DND-41 (cell line): ENCODE measurements around the gene PTPRK.

Experiments used
- ATAC-seq: fragments of 200-7000 bp; cut with Tn5 transposase; 3 replicates; pipeline ENCODE4 v1.9.1; 2021; ENCODE audit warnings: low read depth; ENCODE audit not compliant: insufficient read depth
- DNase-seq: peaks from one replicate; pipeline ENCODE4 v3.0.0-alpha.2; 2020
- H2AFZ ChIP-seq: 2 replicates; pipeline ENCODE4 v1.6.0; 2012; ENCODE audit warnings: low read depth, low read length
- H3K27ac ChIP-seq: 2 replicates; pipeline ENCODE4 v1.5.1; 2012; ENCODE audit warnings: low read length, inconsistent platforms
- H3K27me3 ChIP-seq: fragments of 200-600 bp; sonication (generic); 2 replicates; pipeline ENCODE4 v1.6.0; 2012; ENCODE audit warnings: low read length, mild to moderate bottlenecking, inconsistent platforms; ENCODE audit not compliant: insufficient read depth, poor library complexity
- H3K36me3 ChIP-seq: 2 replicates; pipeline ENCODE4 v1.5.1; 2012; ENCODE audit warnings: low read length, inconsistent platforms; ENCODE audit not compliant: insufficient read depth
- H3K4me1 ChIP-seq: 2 replicates; pipeline ENCODE4 v1.5.1; 2012; ENCODE audit warnings: mild to moderate bottlenecking, low read length; ENCODE audit not compliant: insufficient read depth
- H3K4me2 ChIP-seq: 2 replicates; pipeline ENCODE4 v1.6.0; 2012; ENCODE audit warnings: mild to moderate bottlenecking, moderate library complexity, low read length, inconsistent platforms; ENCODE audit not compliant: insufficient read depth
- H3K4me3 ChIP-seq, 2 experiments: fragments of 200-600 bp in 1 of 2; shearing (Covaris generic) in 1 of 2; 2 replicates each; pipeline ENCODE4 v1.5.1; 2012 to 2016; ENCODE audit warnings: inconsistent platforms in 2 of 2, low read length in 2 of 2, mild to moderate bottlenecking in 2 of 2, low read depth in 1 of 2, moderate library complexity in 1 of 2
- H3K79me2 ChIP-seq: 2 replicates; pipeline ENCODE4 v1.6.0; 2012; ENCODE audit warnings: low read length, inconsistent platforms; ENCODE audit not compliant: insufficient read depth
- H3K9ac ChIP-seq: 2 replicates; pipeline ENCODE4 v1.6.0; 2012; ENCODE audit warnings: low read depth, mild to moderate bottlenecking, inconsistent platforms, low read length, moderate library complexity
- H3K9me3 ChIP-seq: 2 replicates; pipeline ENCODE4 v1.5.1; 2012; ENCODE audit warnings: low read length, moderate library complexity, mild to moderate bottlenecking, inconsistent platforms; ENCODE audit not compliant: insufficient read depth, severe bottlenecking
- H4K20me1 ChIP-seq: 2 replicates; pipeline ENCODE4 v1.6.0; 2012; ENCODE audit warnings: low read length; ENCODE audit not compliant: insufficient read depth
- EZH2 ChIP-seq: IDR thresholded peaks from 3 replicates; pipeline ENCODE4 v1.6.1; 2012; ENCODE audit warnings: borderline replicate concordance, low read depth, mild to moderate bottlenecking, moderate library complexity, low read length, inconsistent platforms; ENCODE audit not compliant: severe bottlenecking
- TF ChIP-seq, protein P1 (sequence below): IDR thresholded peaks from 2 replicates; pipeline ENCODE4 v1.5.1; 2012; ENCODE audit warnings: borderline replicate concordance, low read length, moderate library complexity, mild to moderate bottlenecking; ENCODE audit not compliant: poor library complexity, severe bottlenecking; ENCODE audit errors: extremely low read depth

Gene PTPRK

DNA sequence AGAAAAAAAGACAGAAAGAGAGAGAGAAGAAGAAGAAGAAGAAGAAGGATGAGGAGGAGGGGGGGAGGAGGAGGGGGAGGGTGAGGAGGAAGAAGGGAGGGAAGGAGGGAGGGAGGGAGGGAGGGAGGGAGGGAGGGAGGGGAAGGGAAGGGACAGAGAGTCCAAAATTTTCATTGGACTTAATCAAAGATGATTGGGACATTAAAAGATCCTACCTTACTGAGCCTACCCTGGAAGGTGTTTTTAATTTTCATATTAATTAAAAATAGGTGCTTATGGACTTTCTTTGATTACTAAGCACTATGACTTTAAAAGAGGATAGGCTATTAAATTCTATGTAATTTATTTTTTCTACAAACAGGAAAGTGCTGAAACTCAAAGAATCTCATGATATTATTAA is 319.6 kb downstream of the PTPRK start:
- ATAC-seq (no peak), DNase-seq (no peak)
- no peak for TF ChIP-seq EZH2
- TF ChIP-seq, protein P1, sequence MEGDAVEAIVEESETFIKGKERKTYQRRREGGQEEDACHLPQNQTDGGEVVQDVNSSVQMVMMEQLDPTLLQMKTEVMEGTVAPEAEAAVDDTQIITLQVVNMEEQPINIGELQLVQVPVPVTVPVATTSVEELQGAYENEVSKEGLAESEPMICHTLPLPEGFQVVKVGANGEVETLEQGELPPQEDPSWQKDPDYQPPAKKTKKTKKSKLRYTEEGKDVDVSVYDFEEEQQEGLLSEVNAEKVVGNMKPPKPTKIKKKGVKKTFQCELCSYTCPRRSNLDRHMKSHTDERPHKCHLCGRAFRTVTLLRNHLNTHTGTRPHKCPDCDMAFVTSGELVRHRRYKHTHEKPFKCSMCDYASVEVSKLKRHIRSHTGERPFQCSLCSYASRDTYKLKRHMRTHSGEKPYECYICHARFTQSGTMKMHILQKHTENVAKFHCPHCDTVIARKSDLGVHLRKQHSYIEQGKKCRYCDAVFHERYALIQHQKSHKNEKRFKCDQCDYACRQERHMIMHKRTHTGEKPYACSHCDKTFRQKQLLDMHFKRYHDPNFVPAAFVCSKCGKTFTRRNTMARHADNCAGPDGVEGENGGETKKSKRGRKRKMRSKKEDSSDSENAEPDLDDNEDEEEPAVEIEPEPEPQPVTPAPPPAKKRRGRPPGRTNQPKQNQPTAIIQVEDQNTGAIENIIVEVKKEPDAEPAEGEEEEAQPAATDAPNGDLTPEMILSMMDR: no peak
- Histone ChIP-seq H3K4me2 (no peak overlapping the region), H4K20me1 (no peaks in the 10 kb centered on the region), H3K27ac (no peak overlapping the region), H3K9me3 (no peaks in the 10 kb centered on the region), H3K27me3 (no peaks in the 10 kb centered on the region), H3K9ac (no peak overlapping the region), H3K4me3 (no peak overlapping the region), H3K36me3 (no peaks in the 10 kb centered on the region), H3K4me1 (no peaks in the 10 kb centered on the region), H2AFZ (no peak overlapping the region), H3K79me2 (no peaks in the 10 kb centered on the region)

DNA sequence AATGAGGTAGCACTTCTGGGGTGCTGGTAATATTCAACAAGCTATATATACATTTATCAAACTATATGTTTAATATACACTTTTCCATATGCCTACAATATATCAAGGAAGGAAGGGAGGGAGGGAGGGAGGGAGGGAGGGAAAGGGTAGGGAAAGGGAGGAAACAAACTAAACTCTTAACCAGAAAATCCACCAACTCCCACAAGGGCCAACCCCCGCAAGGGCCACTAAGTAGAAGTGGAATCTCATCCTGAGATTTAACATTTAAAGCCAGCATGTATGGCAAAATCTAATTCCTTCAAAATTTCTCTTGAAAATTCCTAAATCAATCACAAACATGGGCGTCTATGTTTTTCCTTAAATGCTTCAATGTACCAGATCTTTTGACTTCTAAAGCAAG is 320.9 kb downstream of the PTPRK start:
- no peak for ATAC-seq

DNA sequence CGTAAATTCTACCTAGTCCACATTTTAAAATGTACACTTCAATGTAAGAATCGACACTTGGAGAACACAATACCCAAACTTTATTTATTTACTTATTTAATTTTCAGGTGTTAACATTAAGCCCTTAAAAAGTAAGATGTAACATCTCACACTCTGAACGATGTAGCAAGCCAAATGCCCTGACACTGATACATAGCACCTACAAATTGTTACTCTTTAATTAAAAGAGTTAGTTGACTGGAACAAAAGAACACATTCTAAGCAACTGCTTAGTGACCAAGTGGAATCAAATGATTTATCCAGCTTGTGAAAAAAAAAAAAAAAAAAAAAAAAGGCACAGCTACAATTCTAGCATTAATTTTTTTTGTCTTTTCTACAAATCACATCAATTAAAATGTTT is 327.4 kb downstream of the PTPRK start:
- no peaks in the 10 kb centered on the region for H3K36me3 ChIP-seq
- DNase-seq (no peak), ATAC-seq (no peak)
- H4K20me1 ChIP-seq: no peaks in the 10 kb centered on the region
- no peak overlapping the region for H3K4me2 ChIP-seq
- H3K9ac ChIP-seq: no peak overlapping the region
- no peaks in the 10 kb centered on the region for H3K4me1 ChIP-seq
- H3K4me3 ChIP-seq: no peak overlapping the region
- H3K9me3 ChIP-seq: no peaks in the 10 kb centered on the region
- H2AFZ ChIP-seq: no peak overlapping the region
- H3K27ac ChIP-seq: no peak overlapping the region
- H3K79me2 ChIP-seq: no peaks in the 10 kb centered on the region
- no peak for TF ChIP-seq EZH2
- TF ChIP-seq, protein P1: no peak
- H3K27me3 ChIP-seq: no peaks in the 10 kb centered on the region

More for the DNA sequence above, 320.9 kb downstream of the PTPRK start:
- no peak overlapping the region for H3K4me2 ChIP-seq
- H3K79me2 ChIP-seq: no peaks in the 10 kb centered on the region
- no peak overlapping the region for H3K4me3 ChIP-seq
- H3K9me3 ChIP-seq: no peaks in the 10 kb centered on the region
- no peak overlapping the region for H2AFZ ChIP-seq
- H3K27ac ChIP-seq: no peak overlapping the region
- H3K36me3 ChIP-seq: no peaks in the 10 kb centered on the region
- H3K9ac ChIP-seq: no peak overlapping the region
- H4K20me1 ChIP-seq: no peaks in the 10 kb centered on the region
- H3K27me3 ChIP-seq: no peaks in the 10 kb centered on the region
- no peak for DNase-seq
- TF ChIP-seq EZH2: no peak
- TF ChIP-seq, protein P1: no peak
- no peaks in the 10 kb centered on the region for H3K4me1 ChIP-seq

DNA sequence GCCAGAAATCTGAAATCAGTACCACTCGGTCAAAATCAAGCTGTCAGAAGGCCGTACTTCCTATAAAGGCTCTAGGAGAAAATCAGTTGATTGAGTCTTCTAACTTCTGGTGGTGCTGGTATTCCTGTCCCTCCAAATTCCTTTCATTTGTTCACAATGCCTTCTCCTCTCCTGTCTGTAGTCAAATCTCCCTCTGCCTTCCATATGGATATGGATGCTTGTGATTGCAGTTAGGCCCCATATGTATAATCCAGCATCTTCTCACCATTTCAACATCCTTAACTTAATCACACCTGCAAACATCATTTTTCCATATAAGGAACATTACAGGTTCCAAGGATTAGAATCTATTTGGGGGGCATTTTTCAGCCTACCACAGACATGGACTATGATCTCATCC is 331.7 kb downstream of the PTPRK start:
- no peaks in the 10 kb centered on the region for H3K9me3 ChIP-seq
- H3K79me2 ChIP-seq: no peaks in the 10 kb centered on the region
- H2AFZ ChIP-seq: no peak overlapping the region
- H3K4me2 ChIP-seq: no peak overlapping the region
- no peaks in the 10 kb centered on the region for H3K27me3 ChIP-seq
- H3K27ac ChIP-seq: no peak overlapping the region
- DNase-seq (no peak), ATAC-seq (no peak)
- no peak overlapping the region for H3K9ac ChIP-seq
- TF ChIP-seq, protein P1: no peak
- TF ChIP-seq EZH2: no peak
- H3K4me1 ChIP-seq: no peaks in the 10 kb centered on the region
- no peaks in the 10 kb centered on the region for H4K20me1 ChIP-seq
- no peak overlapping the region for H3K4me3 ChIP-seq
- H3K36me3 ChIP-seq: no peaks in the 10 kb centered on the region
